ENCODE results near the gene CSE1L. TPM values are rescaled to one million over a fixed set of nuclear protein-coding genes. Genes with fewer than 3 reads are reported as not detected.

The CSE1L gene
- total RNA-seq, 2 experiments from 2014 or later: 30.0 to 30.1 TPM

DNA sequence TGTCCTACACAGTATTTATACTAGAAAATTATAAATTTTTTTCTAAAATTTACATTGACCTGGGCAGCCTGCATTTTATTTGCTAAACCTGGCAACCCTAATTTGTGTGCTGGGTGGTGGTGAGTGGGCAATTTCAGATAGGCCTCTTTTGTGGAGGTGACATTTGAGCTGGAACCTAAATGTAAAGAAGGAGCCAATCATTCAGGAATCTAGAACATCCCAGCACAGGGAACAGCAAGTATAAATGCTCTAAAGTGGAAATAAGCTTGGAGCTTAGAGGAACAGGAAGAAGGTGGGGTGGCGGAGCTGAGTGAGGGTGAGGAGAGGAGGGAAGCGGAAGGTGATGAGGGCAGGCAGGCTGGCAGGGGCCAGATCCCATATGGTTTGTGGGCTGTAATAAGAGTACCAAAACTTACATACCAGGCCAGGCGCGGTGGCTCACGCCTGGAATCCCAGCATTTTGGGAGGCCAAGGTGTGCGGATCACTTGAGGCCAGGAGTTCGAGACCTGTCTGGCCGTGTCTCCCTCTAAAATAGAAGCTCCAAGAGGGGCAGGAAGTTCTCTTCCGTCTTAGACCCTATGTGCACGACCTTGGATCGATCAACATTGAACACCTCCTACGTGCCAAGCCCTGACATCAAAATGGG lies 549 bp upstream of the CSE1L start:
- DNase-seq (peak in 6 of 14 experiments; percentile 5 to 60 (median 52)), ATAC-seq (ENCODE audit: poor library complexity) (no peak)
- Mint-ChIP-seq H3K4me3 (peak overlapping the region; percentile 97), H3K4me1 (ENCODE audit: low read depth) (peaks cover 39% of the 10 kb centered on the region), H3K36me3 (ENCODE audit: low read depth) (peaks cover 33% of the 10 kb centered on the region), H3K27ac (peak overlapping the region; percentile 92), H3K9me3 (no peaks in the 10 kb centered on the region), H3K27me3 (no peaks in the 10 kb centered on the region)
- Histone ChIP-seq H3K27ac (ENCODE audit: low read depth in 1 of 2, low read length in 2 of 2) (peak overlapping the region; percentile 91 to 96), H3K4me1 (ENCODE audit: insufficient read depth, low read length) (peaks cover 37% of the 10 kb centered on the region), H3K27me3 (ENCODE audit: control insufficient read depth in 1 of 2, insufficient read depth in 2 of 2, low read length in 2 of 2) (no peaks in the 10 kb centered on the region), H3K4me3 (ENCODE audit: low read length) (peak overlapping the region; percentile 97), H3K9me3 (ENCODE audit: control insufficient read depth in 1 of 2, insufficient read depth in 1 of 2, low read length in 2 of 2) (no peaks in the 10 kb centered on the region), H3K36me3 (ENCODE audit: insufficient read depth, low read length) (peaks cover under 1% of the 10 kb centered on the region)
- intact Hi-C loops (cut with DNase I, micrococcal nuclease): loop anchor here (1.0 to 10.0 kb wide), 6 partner anchors 123 to 889 kb away; partner anchors contain the start of genes ARFGEF2 (in 1 of the 2), DDX27 (in 1 of the 2), RNF114 (in 1 of the 2) and STAU1 (in 1 of the 2)
- CTCF ChIA-PET: interaction anchor here (2.4 kb wide), 1 partner anchor 172 kb away, joined by 8 read pairs; no protein-coding TSS in a partner anchor
- POLR2A ChIA-PET: interaction anchor here (0.9 to 2.6 kb wide), 10 partner anchors 8 to 1913 kb away, joined by 3 to 25 read pairs (median 4); partner anchors contain the start of genes DPM1, MOCS3 and ZNFX1
- TF ChIP-seq, protein P1, sequence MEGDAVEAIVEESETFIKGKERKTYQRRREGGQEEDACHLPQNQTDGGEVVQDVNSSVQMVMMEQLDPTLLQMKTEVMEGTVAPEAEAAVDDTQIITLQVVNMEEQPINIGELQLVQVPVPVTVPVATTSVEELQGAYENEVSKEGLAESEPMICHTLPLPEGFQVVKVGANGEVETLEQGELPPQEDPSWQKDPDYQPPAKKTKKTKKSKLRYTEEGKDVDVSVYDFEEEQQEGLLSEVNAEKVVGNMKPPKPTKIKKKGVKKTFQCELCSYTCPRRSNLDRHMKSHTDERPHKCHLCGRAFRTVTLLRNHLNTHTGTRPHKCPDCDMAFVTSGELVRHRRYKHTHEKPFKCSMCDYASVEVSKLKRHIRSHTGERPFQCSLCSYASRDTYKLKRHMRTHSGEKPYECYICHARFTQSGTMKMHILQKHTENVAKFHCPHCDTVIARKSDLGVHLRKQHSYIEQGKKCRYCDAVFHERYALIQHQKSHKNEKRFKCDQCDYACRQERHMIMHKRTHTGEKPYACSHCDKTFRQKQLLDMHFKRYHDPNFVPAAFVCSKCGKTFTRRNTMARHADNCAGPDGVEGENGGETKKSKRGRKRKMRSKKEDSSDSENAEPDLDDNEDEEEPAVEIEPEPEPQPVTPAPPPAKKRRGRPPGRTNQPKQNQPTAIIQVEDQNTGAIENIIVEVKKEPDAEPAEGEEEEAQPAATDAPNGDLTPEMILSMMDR (IDR thresholded peaks at IDR 0.05): no peak

DNA sequence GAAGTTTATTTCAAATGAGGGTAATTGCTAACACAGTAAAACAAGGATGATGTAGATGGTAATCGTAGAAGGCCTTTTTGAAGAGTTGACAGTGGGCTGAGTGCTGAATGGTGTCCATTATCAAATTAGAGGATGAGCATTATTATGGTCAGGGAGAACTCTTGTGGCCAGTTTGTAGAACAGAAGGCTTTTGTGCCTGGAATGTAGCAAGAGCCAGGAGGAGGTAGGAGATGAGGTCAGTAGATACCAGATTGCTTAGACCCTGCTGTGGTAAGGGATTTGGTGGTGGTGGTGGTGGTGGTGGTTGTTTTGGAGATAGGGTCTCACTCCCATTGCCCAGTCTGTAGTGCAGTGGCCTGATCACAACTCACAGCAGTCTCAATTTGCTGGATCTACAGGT lies 6.2 kb downstream of the CSE1L start:
- no peak overlapping the region for H3K27ac Mint-ChIP-seq
- TF ChIP-seq, protein P1 (IDR thresholded peaks at IDR 0.05): no peak

DNA sequence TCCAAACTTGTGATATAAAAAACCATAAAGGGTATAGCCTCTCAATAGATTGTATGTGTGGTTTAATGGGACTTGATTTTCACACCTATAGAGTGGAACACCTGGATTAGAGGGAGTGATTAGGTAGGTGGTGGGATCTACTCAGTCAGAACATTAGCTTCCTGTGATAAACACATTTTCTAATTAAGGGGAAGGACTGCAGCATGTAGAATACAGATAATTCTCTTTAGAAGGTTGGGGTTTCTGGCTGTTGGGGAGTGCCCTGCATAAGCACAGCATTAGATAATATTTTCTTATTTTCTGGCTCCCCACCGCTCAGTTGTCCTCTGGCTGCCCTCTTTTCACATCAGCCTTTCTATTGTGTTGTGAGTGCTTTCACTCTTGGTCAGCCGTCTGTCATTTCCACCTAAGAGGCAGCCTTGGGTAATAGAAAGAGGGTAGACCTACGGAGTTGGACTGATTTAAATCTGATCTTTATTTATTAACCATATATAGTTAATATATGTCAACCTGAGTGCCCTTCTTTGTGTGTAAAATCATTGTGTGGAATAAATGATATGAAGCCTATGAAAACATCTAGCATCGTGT lies 8.0 kb downstream of the CSE1L start:
- ChIA-PET CTCF (no interaction called here), POLR2A (interaction anchor here (3.8 kb wide), 1 partner anchor 8 kb away, joined by 17 read pairs; the partner anchor contains the start of gene CSE1L)
- Mint-ChIP-seq H3K27me3 (no peaks in the 10 kb centered on the region), H3K9me3 (no peaks in the 10 kb centered on the region), H3K4me3 (no peak overlapping the region), H3K27ac (no peak overlapping the region), H3K4me1 (ENCODE audit: low read depth) (peaks cover 50% of the 10 kb centered on the region), H3K36me3 (ENCODE audit: low read depth) (peaks cover 43% of the 10 kb centered on the region)
- no peaks in the 10 kb centered on the region for H3K9me3 ChIP-seq (ENCODE audit: control insufficient read depth in 1 of 2, insufficient read depth in 1 of 2, low read length in 2 of 2)
- intact Hi-C loops (cut with DNase I, micrococcal nuclease): no loop called here
- no peak for DNase-seq
- H3K27me3 ChIP-seq (ENCODE audit: control insufficient read depth in 1 of 2, insufficient read depth in 2 of 2, low read length in 2 of 2): no peaks in the 10 kb centered on the region
- no peak overlapping the region for H3K4me3 ChIP-seq (ENCODE audit: low read length)
- no peak overlapping the region for H3K27ac ChIP-seq (ENCODE audit: low read depth in 1 of 2, low read length in 2 of 2)
- no peak for ATAC-seq (ENCODE audit: poor library complexity)
- peaks cover 44% of the 10 kb centered on the region for H3K4me1 ChIP-seq (ENCODE audit: insufficient read depth, low read length)
- peaks cover 29% of the 10 kb centered on the region for H3K36me3 ChIP-seq (ENCODE audit: insufficient read depth, low read length)
- TF ChIP-seq, protein P1 (IDR thresholded peaks at IDR 0.05): no peak

More for the DNA sequence above, 6.2 kb downstream of the CSE1L start:
- ATAC-seq (ENCODE audit: poor library complexity) (no peak), DNase-seq (no peak)
- Mint-ChIP-seq H3K4me3 (no peak overlapping the region), H3K36me3 (ENCODE audit: low read depth) (peaks cover 43% of the 10 kb centered on the region), H3K9me3 (no peaks in the 10 kb centered on the region), H3K27me3 (no peaks in the 10 kb centered on the region), H3K4me1 (ENCODE audit: low read depth) (peaks cover 64% of the 10 kb centered on the region)
- H3K4me3 ChIP-seq (ENCODE audit: low read length): no peak overlapping the region
- no peak overlapping the region for H3K27ac ChIP-seq (ENCODE audit: low read depth in 1 of 2, low read length in 2 of 2)
- peaks cover 57% of the 10 kb centered on the region for H3K4me1 ChIP-seq (ENCODE audit: insufficient read depth, low read length)
- no peaks in the 10 kb centered on the region for H3K9me3 ChIP-seq (ENCODE audit: control insufficient read depth in 1 of 2, insufficient read depth in 1 of 2, low read length in 2 of 2)
- no peaks in the 10 kb centered on the region for H3K27me3 ChIP-seq (ENCODE audit: control insufficient read depth in 1 of 2, insufficient read depth in 2 of 2, low read length in 2 of 2)
- H3K36me3 ChIP-seq (ENCODE audit: insufficient read depth, low read length): peaks cover 15% of the 10 kb centered on the region
- intact Hi-C loops (cut with DNase I, micrococcal nuclease): no loop called here
- CTCF ChIA-PET: interaction anchor here (1.2 kb wide), 1 partner anchor 1117 kb away, joined by 3 read pairs; no protein-coding TSS in a partner anchor
- POLR2A ChIA-PET: no interaction called here

Measured in CD4-positive, alpha-beta T cell (primary cell).